BJ (cell line): Measurements from ENCODE around the gene CPPED1. TPM values are rescaled to one million over a fixed set of nuclear protein-coding genes. Genes with fewer than 3 reads are reported as not detected.
A peak's percentile ranks its signal among the peaks of the same experiment; 100 is the strongest.

Source experiments
- CTCF ChIA-PET: fragments of 350-600 bp; formaldehyde crosslinking; extraction: SDS; loops from one replicate; lab custom pipeline; 2021; ENCODE audit warnings: antibody characterized with exemption, inconsistent platforms; lab: Yijun Ruan, JAX
- POLR2A ChIA-PET: fragments of 300-600 bp; sonication (Branson Sonifier 250); formaldehyde crosslinking; extraction: SDS; loops from one replicate; lab custom pipeline; 2021; ENCODE audit warnings: antibody characterized with exemption; lab: Charles Lee
- DNase-seq: peaks from one replicate; pipeline ENCODE4 v3.0.0-alpha.2; 2011; ENCODE audit warnings: low read depth
- H3K27me3 ChIP-seq: 2 replicates; pipeline ENCODE4 v1.6.0; 2011; ENCODE audit warnings: low read length; ENCODE audit not compliant: control insufficient read depth, insufficient read depth
- H3K36me3 ChIP-seq: 2 replicates; pipeline ENCODE4 v1.5.1; 2011; ENCODE audit warnings: low read length; ENCODE audit not compliant: control insufficient read depth, insufficient read depth
- H3K4me3 ChIP-seq: 2 replicates; pipeline ENCODE4 v1.5.1; 2011; ENCODE audit warnings: low read depth, mild to moderate bottlenecking, control low read depth, low read length
- CTCF ChIP-seq: IDR thresholded peaks from 2 replicates; pipeline ENCODE4 v1.5.1; 2011; ENCODE audit warnings: low read depth, mild to moderate bottlenecking, control low read depth, inconsistent platforms, low read length, moderate library complexity; ENCODE audit not compliant: insufficient read depth
- polyA plus RNA-seq: library from polyadenylated mRNA; depleted of rRNA; stranded (reverse); fragments of >200 nt; gene quantifications from 2 replicates; pipeline ENCODE4 v1.2.3, GENCODE V29; 2011

The CPPED1 gene
- polyA plus RNA-seq, 1 experiment = 24.1 TPM

- POLR2A ChIA-PET = no interaction called here
Measured at GRCh38 chr16:12739738-12740137, 63.9 kb downstream of the CPPED1 start.

GRCh38 chr16:12737563-12737962, 66.1 kb downstream of the CPPED1 start:
- Histone ChIP-seq H3K4me3 (no peak overlapping the region), H3K27me3 (no peaks in the 10 kb centered on the region), H3K36me3 (no peaks in the 10 kb centered on the region)
- no peak for TF ChIP-seq CTCF
- POLR2A ChIA-PET = no interaction called here
- DNase-seq = no peak
- CTCF ChIA-PET = no interaction called here

More at GRCh38 chr16:12739738-12740137, 63.9 kb downstream of the CPPED1 start:
- no peak for DNase-seq
- TF ChIP-seq CTCF = no peak
- Histone ChIP-seq H3K36me3 (no peaks in the 10 kb centered on the region), H3K27me3 (no peaks in the 10 kb centered on the region), H3K4me3 (no peak overlapping the region)
- CTCF ChIA-PET = no interaction called here

DNA sequence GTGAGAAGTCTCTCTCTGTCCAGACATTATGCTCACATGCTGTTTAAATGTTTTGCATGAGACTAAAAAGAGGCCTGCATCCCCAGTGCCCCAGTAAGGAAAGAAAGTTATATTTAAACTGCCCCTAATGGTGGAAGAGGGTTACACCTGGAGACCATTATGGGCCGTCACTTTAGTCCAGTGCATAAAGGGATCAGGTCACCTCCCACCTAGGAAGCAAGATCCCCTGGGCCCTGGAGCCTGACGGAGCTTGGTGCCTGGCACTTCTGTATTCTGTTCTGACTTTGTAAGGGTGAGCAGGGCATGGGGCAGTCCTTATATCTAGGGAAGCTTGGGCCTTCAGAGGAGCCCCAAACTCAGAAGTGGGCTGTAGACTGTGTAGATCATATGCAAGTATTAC, 67.9 kb downstream of the CPPED1 start:
- POLR2A ChIA-PET = no interaction called here
- CTCF ChIA-PET = interaction anchor here (0.7 kb wide), 1 partner anchor 19 kb away, joined by 3 read pairs; no protein-coding TSS in a partner anchor
- TF ChIP-seq CTCF = no peak
- H3K36me3 ChIP-seq = no peaks in the 10 kb centered on the region
- no peak overlapping the region for H3K4me3 ChIP-seq
- DNase-seq = no peak
- no peaks in the 10 kb centered on the region for H3K27me3 ChIP-seq

DNA sequence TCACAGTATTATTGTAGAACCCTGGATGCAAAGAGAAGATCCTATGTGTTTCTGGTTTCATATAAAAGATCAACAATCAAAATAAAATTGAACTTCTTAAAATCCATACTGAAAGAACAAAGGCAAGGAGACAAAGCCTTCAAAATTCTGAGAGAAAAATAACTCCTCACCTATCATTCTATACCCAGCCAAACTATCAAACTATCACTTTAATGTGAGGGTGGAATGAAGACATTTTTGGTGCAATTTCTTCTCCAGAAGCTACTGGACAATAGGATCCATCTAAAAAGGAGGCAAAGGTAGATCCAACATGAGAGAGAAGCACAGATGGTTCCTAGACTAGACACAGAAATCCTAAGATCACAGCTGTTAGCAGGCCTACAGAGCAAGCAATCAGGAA, 71.1 kb downstream of the CPPED1 start:
- TF ChIP-seq CTCF = no peak
- POLR2A ChIA-PET = no interaction called here
- Histone ChIP-seq H3K36me3 (no peaks in the 10 kb centered on the region), H3K4me3 (no peak overlapping the region), H3K27me3 (no peaks in the 10 kb centered on the region)
- CTCF ChIA-PET = interaction anchor here (0.6 kb wide), 1 partner anchor 133 kb away, joined by 3 read pairs; no protein-coding TSS in a partner anchor
- no peak for DNase-seq

DNA sequence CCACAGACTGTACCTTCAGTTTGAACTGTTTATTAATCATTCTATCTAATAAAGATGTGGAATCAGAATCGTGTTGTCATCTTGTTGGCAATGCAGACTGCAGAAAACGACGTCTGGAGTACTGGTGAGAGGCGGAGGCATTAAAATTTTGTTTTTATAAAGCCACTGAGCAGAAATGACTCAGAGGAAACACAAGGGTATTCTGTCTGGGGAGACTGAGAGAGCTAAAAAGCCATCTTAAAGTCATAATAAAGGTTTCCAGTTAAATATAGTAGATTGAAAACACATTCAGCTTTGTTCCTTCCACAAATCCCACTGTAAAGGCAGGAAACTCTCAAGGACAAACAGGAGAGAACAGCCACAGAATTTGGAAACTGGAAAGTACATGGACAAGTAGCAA, 74.2 kb downstream of the CPPED1 start:
- H3K27me3 ChIP-seq = no peaks in the 10 kb centered on the region
- no peak overlapping the region for H3K4me3 ChIP-seq
- CTCF ChIA-PET = interaction anchor here (1.4 kb wide), 1 partner anchor 156 kb away, joined by 3 read pairs; no protein-coding TSS in a partner anchor
- peak; percentile 81 for DNase-seq
- POLR2A ChIA-PET = no interaction called here
- no peaks in the 10 kb centered on the region for H3K36me3 ChIP-seq
- TF ChIP-seq CTCF = no peak
